Measurements from ENCODE around the gene IPO13. TPM values are rescaled to one million over a fixed set of nuclear protein-coding genes. Genes with fewer than 3 reads are reported as not detected.

The IPO13 gene
- total RNA-seq, 1 donor from 2014 or later, result 14.8 TPM

- no peak for DNase-seq
Observed at GRCh38 chr1:43990271-43991199, 43.8 kb downstream of the IPO13 start.

GRCh38 chr1:43991200-43991475, 44.4 kb downstream of the IPO13 start:
- DNase-seq, result no peak

GRCh38 chr1:43991476-43992231, 44.9 kb downstream of the IPO13 start, which contains the start of gene CCDC24:
Gene CCDC24, plus strand, starts transcription at chr1:43991599. Its CDS starts 280 bp downstream, at chr1:43991879.
- peak; percentile 61 for DNase-seq

- peak; percentile 18 for DNase-seq
Observed at GRCh38 chr1:43992232-43992995, 45.7 kb downstream of the IPO13 start.

- DNase-seq, result no peak
Observed at GRCh38 chr1:43993206-43993914, 46.6 kb downstream of the IPO13 start.

GRCh38 chr1:43994071-43994470, 47.3 kb downstream of the IPO13 start:
- DNase-seq, result no peak

- peak; percentile 29 for DNase-seq
Observed at GRCh38 chr1:43994794-43995790, 48.3 kb downstream of the IPO13 start.

GRCh38 chr1:43995984-43996732, 49.4 kb downstream of the IPO13 start:
- no peak for DNase-seq

- no peak for DNase-seq
Observed at GRCh38 chr1:43996733-43997115, 50.0 kb downstream of the IPO13 start.

GRCh38 chr1:43997295-43997999, 50.7 kb downstream of the IPO13 start:
- DNase-seq, result no peak

GRCh38 chr1:43998000-43998378, 51.2 kb downstream of the IPO13 start:
- DNase-seq, result no peak

GRCh38 chr1:43999455-43999854, 52.7 kb downstream of the IPO13 start:
- DNase-seq, result no peak

GRCh38 chr1:44000122-44000665, 53.4 kb downstream of the IPO13 start:
- DNase-seq, result no peak

- DNase-seq, result no peak
Observed at GRCh38 chr1:44002165-44002564, 55.4 kb downstream of the IPO13 start.

GRCh38 chr1:44002606-44003157, 55.9 kb downstream of the IPO13 start:
- DNase-seq, result no peak

GRCh38 chr1:44008259-44008658, 61.5 kb downstream of the IPO13 start:
- no peak for DNase-seq

GRCh38 chr1:44010935-44011471, 64.3 kb downstream of the IPO13 start:
- DNase-seq, result no peak

- DNase-seq, result no peak
Observed at GRCh38 chr1:44012404-44012803, 65.7 kb downstream of the IPO13 start.

Measured in dermis blood vessel endothelial cell (primary cell).